Adrenal gland (tissue), 12 donors: ENCODE results near the gene CFAP53. TPM values are rescaled to one million over a fixed set of nuclear protein-coding genes. Genes with fewer than 3 reads are reported as not detected.

Experiments used
- DNase-seq, 7 donors: peaks; one replicate each; pipeline ENCODE4 v3.0.0-alpha.2; 2019 to 2020
- H3K27ac ChIP-seq, 5 donors: fragments of 200-600 bp; sonication (generic) in 4 of 5; 1 replicate in 3 of 5; 2 replicates in 2 of 5; pipeline versions ENCODE4 v1.5.1 to v1.8.0; 2016 to 2020; ENCODE audit warnings: mild to moderate bottlenecking in 1 of 5
- H3K27me3 ChIP-seq: fragments of 200-600 bp; 2 replicates; pipeline ENCODE4 v1.8.0; 2021
- H3K36me3 ChIP-seq, 2 donors: fragments of 200-600 bp; replicated peaks in 1 of 2; 1 replicate in 1 of 2; 2 replicates in 1 of 2; pipeline versions ENCODE4 v1.5.1 to v1.8.0; 2018 to 2022
- H3K4me1 ChIP-seq, 2 donors: fragments of 200-600 bp; replicated peaks in 1 of 2; 1 replicate in 1 of 2; 2 replicates in 1 of 2; pipeline versions ENCODE4 v1.5.1 to v1.8.0; 2018 to 2021
- H3K4me3 ChIP-seq, 4 donors: fragments of 200-600 bp; sonication (generic) in 3 of 4; one replicate each; pipeline ENCODE4 v1.5.1; 2016 to 2018
- H3K9me3 ChIP-seq, 3 donors: fragments of 200-600 bp; sonication (generic) in 1 of 3; replicated peaks in 1 of 3; 1 replicate in 2 of 3; 2 replicates in 1 of 3; pipeline versions ENCODE4 v1.5.1 to v1.8.0; 2016 to 2021
- CTCF ChIP-seq, 6 experiments: fragments of 450-650 bp in 4 of 6; fragments of 200-600 bp in 2 of 6; sonication (generic) in 1 of 6; IDR thresholded peaks; 1 replicate in 5 of 6; 2 replicates in 1 of 6; pipeline versions ENCODE4 v1.5.1 to v1.8.0; 2016 to 2021; ENCODE audit warnings: antibody characterized with exemption in 6 of 6, mild to moderate bottlenecking in 2 of 6, moderate library complexity in 1 of 6
- POLR2A ChIP-seq, 2 donors: fragments of 450-650 bp; IDR thresholded peaks; one replicate each; pipeline ENCODE4 v1.6.1; 2017; ENCODE audit warnings: antibody characterized with exemption in 2 of 2, mild to moderate bottlenecking in 2 of 2, moderate library complexity in 1 of 2
- WGBS, 4 donors: extraction: QIAGEN DNeasy Blood & Tissue Kit in 2 of 4; methylation state at CpG; one replicate each; pipeline versions ENCODE4 v1.1.5 to v1.1.7; 2013 to 2017; 5-methylcytosine and 5-hydroxymethylcytosine counted together
- intact Hi-C, 2 donors: fragments of 100-400 bp; cut with DNase I; formaldehyde crosslinking; loops; one replicate each; pipeline versions ENCODE4 v1.14.1 to v1.15.0; 2022 to 2023
- polyA plus RNA-seq, 3 donors: library from polyadenylated mRNA; stranded (reverse); fragments of 200-250 nt in 2 of 3; fragments of 350-450 nt in 1 of 3; fragmentation: Illumina TruSeq in 1 of 3; extraction: RNeasy Lipid Tissue Mini Kit (QIAGEN cat#74804) in 1 of 3; gene quantifications; one replicate each; pipeline ENCODE4 v1.2.3, GENCODE V29; 2013 to 2014
- total RNA-seq, 9 donors: library from RNA; depleted of rRNA in 4 of 9; stranded (reverse); fragments of >200 nt in 4 of 9; fragments of 120-200 nt in 1 of 9; fragmentation: NEBNext Ultra II Directional in 1 of 9; extraction: Animal tissue kit (Norgen Biotek cat#: 25700) in 1 of 9; gene quantifications; one replicate each; pipeline versions ENCODE4 v1.1.0 to v1.2.4, GENCODE V29; 2013 to 2023
- donor health status: healthy with polysubstance abuse.
- donor health status: Bipolar disorder and iron deficiency.
- donor health status: DM: yes; HTN: yes; CAD: no.
- donor health status: DM: no; HTN: no; CAD: no.
- donor health status: DM: no; HTN: no; CAD: no.
- donor health status: DM: yes; HTN: yes; CAD: no.

CFAP53 gene
- total and polyA plus RNA-seq, 12 donors, result 0.53 to 4.3 (median 1.3) TPM

- no peak for TF ChIP-seq POLR2A (IDR thresholded peaks at IDR 0.05)
- no peak for TF ChIP-seq CTCF (IDR thresholded peaks at IDR 0.05)
- H3K36me3 ChIP-seq, result peaks cover 0 to 85% of the 10 kb centered on the region in 2 donors
- no peak for DNase-seq
- no peaks in the 10 kb centered on the region for H3K27me3 ChIP-seq
- no peaks in the 10 kb centered on the region for H3K9me3 ChIP-seq
- peaks cover 0 to 3% of the 10 kb centered on the region in 2 donors for H3K4me1 ChIP-seq
- intact Hi-C loops, result loop anchor here in 1 of 2 donors (10.0 kb wide), 1 partner anchor 81 kb away; no protein-coding TSS in a partner anchor
- H3K4me3 ChIP-seq, result no peak overlapping the region
- no peak overlapping the region for H3K27ac ChIP-seq
- WGBS, 4 donors, result 89 to 92% (median 91%) methylated on average over 16 to 23 of the region's 23 CpGs
Measured at GRCh38 chr18:50273203-50274043, 7.1 kb upstream of the CFAP53 start.

GRCh38 chr18:50272568-50272967 is 6.3 kb upstream of the CFAP53 start:
- no peaks in the 10 kb centered on the region for H3K4me1 ChIP-seq
- H3K27me3 ChIP-seq, result no peaks in the 10 kb centered on the region
- no peak for TF ChIP-seq POLR2A (IDR thresholded peaks at IDR 0.05)
- H3K36me3 ChIP-seq, result peaks cover 0 to 85% of the 10 kb centered on the region in 2 donors
- H3K4me3 ChIP-seq, result no peak overlapping the region
- intact Hi-C loops, result loop anchor here in 1 of 2 donors (10.0 kb wide), 1 partner anchor 82 kb away; no protein-coding TSS in a partner anchor
- WGBS, 4 donors, result 74 to 91% (median 87%) methylated on average over 3 to 5 of the region's 5 CpGs
- no peaks in the 10 kb centered on the region for H3K9me3 ChIP-seq
- no peak for DNase-seq
- no peak overlapping the region for H3K27ac ChIP-seq

- peak overlapping the region in 4 of 5 donors; percentile 49 to 78 (median 73) for H3K27ac ChIP-seq
- DNase-seq, result peak; percentile 70 to 86 (median 74)
- intact Hi-C loops, result no loop called here
- H3K36me3 ChIP-seq, result peaks cover 0 to 45% of the 10 kb centered on the region in 2 donors
- H3K4me1 ChIP-seq, result peaks cover 6 to 12% of the 10 kb centered on the region in 2 donors
- 20 to 30% (median 25%) methylated on average over 27 to 56 of the region's 56 CpGs for WGBS, 4 donors
- H3K9me3 ChIP-seq, result no peaks in the 10 kb centered on the region
- TF ChIP-seq CTCF (IDR thresholded peaks at IDR 0.05) (peak; percentile 29 to 69 (median 50)), POLR2A (IDR thresholded peaks at IDR 0.05) (no peak)
- H3K4me3 ChIP-seq, result peak overlapping the region in 1 of 4 donors; percentile 47
- H3K27me3 ChIP-seq, result no peaks in the 10 kb centered on the region
Measured at GRCh38 chr18:50268022-50268747, 1.9 kb upstream of the CFAP53 start.

GRCh38 chr18:50262977-50263376 is 3.3 kb downstream of the CFAP53 start:
- Histone ChIP-seq H3K9me3 (no peaks in the 10 kb centered on the region), H3K36me3 (no peaks in the 10 kb centered on the region), H3K27ac (no peak overlapping the region), H3K27me3 (no peaks in the 10 kb centered on the region), H3K4me1 (peaks cover 6 to 12% of the 10 kb centered on the region in 2 donors), H3K4me3 (no peak overlapping the region)
- TF ChIP-seq POLR2A (IDR thresholded peaks at IDR 0.05) (no peak), CTCF (IDR thresholded peaks at IDR 0.05) (no peak)
- DNase-seq, result no peak
- intact Hi-C loops, result no loop called here
